ENCODE measurements around the gene TENM4. TPM values are rescaled to one million over a fixed set of nuclear protein-coding genes. Genes with fewer than 3 reads are reported as not detected.
A peak's percentile ranks its signal among the peaks of the same experiment; 100 is the strongest.

TENM4 gene
- total RNA-seq, 1 donor from 2014 or later: under 0.01 TPM

DNA sequence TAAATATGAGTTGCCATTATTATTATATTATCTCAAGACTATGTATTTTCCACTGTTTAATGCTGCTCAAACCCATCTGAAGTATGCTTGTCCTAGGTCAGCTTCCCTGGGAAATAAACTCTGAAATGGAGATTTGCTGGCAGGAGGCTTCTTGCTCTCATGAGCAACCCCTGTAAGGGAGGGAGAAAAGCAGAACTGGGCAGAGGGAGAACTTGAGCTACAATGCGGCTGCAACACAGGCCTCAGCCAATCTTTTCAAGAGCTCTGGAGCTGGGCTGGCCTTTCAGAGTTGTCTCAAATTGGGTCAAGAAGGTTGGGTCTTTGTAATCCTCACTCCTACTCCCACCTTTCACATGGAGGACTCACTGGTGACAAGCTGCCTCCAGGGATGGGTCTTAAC, 412.6 kb downstream of the TENM4 start:
- no peak for DNase-seq (ENCODE audit: low read depth, low spot score)

DNA sequence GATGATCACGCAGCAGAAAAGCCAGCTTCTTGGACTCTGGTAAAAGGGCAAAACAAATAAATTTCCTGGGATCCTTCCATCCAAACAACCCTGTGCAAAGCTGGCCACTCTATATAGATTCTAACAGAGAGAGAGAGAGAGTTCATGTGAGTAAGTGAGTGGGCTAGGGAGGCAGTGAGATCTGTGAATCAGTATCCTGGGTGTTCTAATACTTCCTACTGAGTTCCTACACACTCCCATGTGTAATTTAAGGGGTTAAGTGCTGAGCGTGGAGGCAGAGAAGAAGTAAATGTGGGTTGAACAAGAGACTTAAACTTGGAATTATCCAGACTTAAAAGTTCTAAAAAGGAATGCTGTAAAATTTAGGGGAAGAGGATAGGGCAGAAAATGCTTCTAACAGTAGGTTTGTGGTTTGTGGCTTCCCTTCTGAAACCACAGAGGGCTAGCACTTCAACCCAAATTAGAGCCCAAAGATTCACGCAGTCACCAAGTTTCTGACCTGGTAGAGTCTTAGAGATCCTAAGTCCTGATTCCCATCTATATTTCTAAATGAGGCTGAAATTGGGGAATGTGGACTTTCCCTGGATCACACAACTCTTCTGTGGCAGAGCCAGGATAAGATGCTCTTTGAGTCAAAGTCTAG, 413.9 kb downstream of the TENM4 start:
- DNase-seq (ENCODE audit: low read depth, low spot score): no peak

DNA sequence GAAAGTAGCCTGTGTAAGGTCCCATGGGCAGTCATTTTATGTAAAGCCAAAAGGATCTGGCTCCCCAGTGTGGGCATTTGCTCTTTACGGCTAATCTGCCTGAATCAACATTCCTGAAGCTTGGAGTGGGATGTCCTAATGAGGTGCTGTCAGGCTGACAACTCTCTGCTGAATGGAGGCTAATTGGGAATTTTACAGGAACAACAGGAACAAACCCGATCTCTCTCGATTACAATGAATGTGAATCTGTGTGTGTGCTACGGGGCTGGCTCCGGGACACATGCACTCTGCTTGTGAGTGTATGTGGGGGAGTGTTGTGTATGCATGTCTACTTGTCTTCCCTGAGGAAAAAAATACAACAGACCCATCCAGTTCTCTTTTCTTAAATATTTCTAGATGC, 415.2 kb downstream of the TENM4 start:
- no peak for DNase-seq (ENCODE audit: low read depth, low spot score)

DNA sequence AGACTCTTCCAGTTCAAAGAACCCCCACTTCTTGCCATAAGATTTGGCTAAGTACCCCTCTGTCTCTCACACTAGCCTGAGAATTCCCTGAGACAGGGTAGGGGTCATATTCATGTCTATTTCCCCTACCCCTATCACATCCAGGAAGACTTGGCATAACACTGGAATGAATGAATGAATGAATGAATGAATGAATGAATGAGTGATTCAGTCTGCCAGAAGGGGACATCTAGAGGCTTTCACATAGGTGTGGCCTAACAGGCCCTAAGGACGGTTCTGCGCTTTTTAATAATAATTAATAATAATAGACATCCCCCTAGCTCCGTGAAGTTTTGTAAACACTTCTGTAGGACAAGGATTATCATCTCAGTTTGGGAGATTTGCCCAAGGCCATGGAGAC, 415.7 kb downstream of the TENM4 start:
- no peak for DNase-seq (ENCODE audit: low read depth, low spot score)

DNA sequence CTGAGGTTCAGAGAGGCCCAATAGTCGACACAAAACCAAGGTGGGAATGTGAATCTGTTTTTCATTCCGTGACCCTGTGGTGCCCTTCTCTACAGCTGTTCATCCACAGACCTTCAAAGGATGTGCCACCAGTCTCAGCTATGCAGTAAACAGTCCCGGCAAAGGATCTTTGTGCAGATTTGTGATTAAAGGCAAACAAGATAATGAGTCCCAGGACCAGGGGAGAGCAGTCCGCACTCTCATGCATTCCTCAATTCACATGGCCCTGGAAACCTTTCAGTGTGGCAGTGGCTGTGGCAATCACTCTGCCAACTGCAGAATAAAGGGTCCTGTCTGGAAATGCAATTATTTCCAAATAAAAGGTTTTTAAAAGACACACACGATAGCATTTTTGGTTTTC, 418.6 kb downstream of the TENM4 start:
- no peak for DNase-seq (ENCODE audit: low read depth, low spot score)

DNA sequence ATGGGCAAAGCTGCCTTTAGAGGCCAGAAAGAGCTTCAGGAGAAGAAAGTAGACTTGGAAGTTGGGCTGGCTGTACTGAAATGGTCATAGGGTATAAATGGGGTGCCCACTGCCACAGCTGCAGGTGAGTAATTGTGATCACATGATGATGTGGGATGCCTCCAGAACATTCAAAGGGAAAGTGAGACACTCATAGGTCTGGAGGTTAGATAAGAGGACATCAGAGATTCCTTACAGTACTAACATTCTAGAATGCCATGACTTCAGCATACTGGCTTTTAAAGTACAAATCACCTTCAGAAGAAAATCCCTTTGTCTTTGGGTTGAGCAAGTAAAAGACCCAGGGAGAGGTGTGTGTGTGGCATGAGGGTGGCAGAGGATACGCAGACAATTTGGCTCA, 419.2 kb downstream of the TENM4 start:
- DNase-seq (ENCODE audit: low read depth, low spot score): no peak

DNA sequence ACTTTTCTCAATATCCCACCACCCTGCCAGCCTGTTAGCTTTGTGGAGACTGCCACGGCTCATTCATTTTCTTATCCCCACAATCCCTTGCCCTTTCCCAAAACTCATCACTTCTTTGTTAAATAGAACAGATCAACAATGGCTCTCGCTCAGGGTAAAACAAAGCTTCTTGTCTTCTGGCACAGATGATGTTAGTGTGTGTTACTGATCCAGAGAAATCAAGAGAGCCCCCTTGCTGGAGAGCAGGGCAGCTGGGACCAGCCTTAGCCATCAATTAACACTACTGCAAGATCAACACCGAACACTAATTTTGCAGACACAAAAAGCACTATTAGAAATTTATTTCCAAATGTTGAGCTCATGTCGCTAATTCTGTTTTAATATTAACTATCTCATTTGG, 420.9 kb downstream of the TENM4 start:
- DNase-seq (ENCODE audit: low read depth, low spot score): no peak

DNA sequence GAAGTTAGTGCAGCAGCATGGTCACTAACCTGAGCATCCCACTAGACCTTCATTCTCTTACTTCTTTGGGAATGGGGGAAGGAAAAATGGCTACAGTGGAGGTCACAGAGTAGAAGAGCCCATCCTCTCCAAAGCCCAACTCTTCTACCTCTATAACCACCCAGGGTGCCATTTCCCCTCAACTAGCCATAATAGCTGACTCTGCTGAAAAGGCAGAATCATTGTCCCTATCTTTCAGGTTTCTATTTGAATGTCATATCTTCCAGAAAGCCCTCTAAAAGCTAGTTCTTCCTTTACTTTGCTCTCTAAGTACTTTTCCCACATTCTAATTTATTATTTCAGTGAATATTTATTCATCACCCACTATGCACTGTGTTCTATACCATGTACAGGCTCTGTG, 421.6 kb downstream of the TENM4 start:
- no peak for DNase-seq (ENCODE audit: low read depth, low spot score)

DNA sequence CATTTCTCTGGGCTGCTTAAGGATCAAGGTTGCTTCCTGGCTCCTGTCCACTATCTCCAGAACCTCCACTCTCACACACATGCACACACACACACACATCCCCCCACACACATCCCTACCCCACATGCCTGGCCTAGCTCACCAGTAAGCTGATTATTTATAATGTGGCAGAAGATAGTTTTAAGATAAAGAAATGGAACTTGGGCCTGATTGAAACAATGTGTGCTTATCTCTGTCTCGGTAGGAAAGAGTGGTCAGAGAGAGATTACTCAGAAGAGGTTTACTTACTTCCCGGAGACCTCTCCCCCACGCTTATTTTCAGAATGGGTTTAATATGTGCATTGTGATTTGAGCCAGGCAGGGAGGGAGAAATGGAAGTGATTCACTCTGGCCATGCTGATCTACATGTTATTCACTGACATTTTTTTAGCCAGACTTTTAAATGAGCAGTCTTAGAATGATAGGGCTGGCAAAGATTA, 422.4 kb downstream of the TENM4 start:
- DNase-seq (ENCODE audit: low read depth, low spot score): peak; percentile 89

DNA sequence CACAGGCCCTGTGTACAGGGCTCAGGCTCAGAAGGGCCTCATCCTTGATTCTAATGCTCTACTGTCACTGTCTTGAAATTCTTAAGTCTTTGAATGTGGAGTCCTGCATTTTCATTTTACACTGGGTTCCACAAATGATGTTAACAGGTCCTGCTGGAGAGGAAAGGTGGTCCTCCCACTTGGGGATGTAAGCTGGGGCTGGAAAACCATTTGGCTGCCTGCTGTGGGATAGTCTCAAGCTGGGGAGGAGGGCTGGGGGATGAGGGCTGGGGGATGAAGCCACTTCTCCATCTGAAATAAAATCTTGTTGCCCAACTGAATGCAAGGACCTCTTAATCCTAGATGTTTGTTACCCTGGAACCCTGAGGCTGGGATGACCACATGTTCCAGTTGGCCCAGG, 423.0 kb downstream of the TENM4 start:
- DNase-seq (ENCODE audit: low read depth, low spot score): no peak

DNA sequence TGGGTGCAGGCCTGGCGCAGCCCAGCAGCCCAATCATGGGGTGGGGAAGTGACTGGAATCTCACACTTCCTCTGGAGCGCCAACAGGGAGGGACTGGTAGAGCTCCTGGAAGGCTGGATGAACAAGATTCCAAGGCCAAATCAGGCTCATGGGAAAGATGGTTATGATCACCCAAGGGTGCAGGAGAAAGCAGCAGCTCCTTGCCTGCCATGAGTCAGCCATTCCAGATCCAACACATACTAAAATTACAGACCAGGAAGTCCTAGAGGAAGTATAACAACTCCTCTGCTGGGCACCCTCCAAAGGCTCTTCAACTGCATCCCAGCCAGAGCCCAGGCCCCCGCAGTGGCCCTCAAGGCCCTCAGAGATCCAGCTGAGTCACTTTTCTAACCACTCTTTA, 427.3 kb downstream of the TENM4 start:
- no peak for DNase-seq (ENCODE audit: low read depth, low spot score)

DNA sequence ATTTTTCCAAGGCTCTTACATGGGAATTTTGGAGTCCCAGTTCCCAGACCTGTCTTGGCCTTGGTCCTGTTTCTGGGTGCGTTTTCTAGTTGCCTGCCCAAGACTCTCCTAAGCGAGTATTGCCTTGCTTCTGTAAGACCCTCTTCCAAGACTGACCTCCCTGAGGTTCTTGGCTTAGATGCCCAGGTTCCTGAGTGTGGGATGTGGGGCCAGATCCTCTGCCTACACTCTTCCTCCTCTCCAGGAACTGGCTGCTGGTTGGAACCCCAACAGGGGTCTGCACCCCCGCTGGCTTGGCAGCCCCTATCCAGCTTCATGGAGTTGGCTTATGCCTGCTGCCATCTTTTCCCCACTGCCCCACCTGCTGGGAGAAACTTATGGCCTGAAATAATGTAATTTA, 429.5 kb downstream of the TENM4 start:
- no peak for DNase-seq (ENCODE audit: low read depth, low spot score)

DNA sequence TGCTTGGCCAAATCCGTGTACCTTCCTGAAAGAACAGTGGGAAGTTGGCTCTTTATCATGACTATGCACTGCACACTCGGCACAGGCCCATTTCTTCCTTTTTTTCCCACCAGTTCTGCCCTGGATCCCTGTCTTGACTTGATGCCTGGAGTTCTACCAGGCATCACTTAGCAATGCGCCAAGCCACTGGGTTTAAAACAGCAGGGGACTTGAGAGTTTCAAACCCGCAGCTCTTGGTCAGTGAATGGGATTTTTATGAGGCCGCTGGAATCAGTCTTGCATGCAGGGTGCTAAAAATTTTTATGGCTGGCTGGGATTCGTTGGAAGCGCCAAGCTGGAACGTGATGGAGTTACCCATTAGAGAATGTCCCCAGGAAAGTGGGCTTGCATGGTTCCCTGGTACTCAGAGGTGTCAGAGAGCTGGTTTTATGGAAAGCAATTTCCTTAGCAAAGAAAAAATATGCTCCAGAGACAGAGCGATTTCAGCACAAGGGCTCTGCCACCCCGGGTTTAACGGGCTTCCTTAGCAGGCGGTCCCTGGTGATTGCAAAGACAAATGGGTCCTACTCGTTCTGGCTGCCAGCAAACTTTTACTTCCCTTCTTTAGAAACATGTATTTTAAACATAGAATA, 432.9 kb downstream of the TENM4 start:
- no peak for DNase-seq (ENCODE audit: low read depth, low spot score)

DNA sequence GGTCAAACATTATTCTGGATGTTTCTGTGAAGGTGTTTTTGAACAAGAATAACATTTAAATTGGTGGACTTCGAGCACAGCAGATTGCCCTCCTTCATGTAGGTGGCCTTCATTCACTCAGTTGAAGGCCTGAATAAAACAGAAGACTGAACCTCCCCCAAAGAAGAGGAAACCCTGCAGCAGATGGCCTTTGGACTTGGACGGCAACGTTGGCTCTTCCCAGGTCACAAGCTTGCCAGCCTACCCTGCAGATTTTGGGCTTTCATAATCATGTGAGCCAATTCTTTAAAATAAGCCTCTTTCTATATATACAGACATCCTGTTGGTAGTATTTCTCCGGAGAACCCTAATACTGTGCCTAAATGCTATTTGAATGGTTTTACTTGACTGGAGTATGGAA, 434.0 kb downstream of the TENM4 start:
- no peak for DNase-seq (ENCODE audit: low read depth, low spot score)

DNA sequence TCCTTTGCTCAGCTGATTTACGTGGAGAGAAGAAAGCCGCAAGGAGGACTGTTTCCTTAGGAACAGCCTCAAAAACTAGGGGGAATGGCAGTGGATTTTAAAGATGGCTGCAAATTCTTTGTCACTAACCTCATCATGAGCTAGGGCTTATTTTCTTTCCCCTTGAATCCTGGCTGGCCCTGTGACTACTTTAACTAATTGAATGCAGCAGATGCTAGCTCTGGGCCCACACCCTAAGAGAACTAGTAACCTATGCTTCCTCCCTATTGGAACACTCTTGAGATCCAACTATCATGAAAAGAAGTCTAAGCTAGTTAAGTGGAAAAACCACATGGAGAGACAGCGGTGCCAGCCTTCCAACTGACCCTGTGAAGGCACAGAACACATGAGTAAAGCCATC, 444.8 kb downstream of the TENM4 start:
- no peak for DNase-seq (ENCODE audit: low read depth, low spot score)

DNA sequence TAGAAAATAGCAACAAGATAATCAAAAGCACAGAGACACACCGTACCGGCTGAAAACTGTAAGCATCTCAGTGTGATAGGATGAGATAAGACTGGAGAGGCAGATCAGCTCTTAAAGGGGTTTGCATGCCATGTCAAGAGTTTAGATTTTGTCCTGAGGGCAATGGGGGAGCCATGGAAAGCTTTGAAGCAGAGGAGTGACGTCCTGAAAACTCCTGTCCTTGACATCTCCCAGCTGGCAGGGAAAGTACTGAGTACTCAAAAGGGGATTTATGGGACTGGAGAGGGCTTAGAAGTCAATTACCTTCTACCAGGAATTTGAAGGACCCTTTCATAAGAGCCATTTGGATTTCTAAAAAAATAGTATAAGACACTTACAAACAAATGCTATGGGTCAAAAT, 445.7 kb downstream of the TENM4 start:
- no peak for DNase-seq (ENCODE audit: low read depth, low spot score)

DNA sequence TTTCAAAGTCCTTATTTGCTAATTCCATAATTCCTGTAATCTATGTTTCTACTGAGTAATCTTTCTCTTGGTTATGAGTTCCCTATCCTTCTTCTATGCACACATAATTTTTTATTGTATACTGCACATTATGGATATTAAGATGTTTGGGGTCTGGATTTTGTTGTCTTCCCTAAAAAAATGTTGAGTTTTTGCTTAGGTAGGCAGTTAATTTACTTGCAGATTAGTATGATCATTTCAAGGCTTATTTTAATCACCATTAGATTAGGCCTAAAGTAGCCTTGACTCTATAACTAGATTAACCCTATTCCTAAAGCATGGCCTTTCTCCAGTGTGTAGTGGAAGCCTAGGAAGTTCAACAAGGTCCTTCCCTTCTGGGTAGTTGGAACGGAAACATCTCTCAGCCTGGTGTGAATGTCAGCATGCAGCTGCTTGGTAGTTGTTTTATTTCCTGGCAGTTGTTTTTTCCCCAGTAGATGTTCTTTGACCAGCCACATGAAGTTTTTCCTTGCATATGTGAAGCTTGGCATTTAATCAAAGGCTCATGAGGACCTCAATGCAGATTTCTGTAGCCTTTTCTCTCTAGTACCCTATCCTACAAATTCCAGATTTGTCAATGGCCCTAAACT, 446.9 kb downstream of the TENM4 start:
- peak; percentile 13 for DNase-seq (ENCODE audit: low read depth, low spot score)

DNA sequence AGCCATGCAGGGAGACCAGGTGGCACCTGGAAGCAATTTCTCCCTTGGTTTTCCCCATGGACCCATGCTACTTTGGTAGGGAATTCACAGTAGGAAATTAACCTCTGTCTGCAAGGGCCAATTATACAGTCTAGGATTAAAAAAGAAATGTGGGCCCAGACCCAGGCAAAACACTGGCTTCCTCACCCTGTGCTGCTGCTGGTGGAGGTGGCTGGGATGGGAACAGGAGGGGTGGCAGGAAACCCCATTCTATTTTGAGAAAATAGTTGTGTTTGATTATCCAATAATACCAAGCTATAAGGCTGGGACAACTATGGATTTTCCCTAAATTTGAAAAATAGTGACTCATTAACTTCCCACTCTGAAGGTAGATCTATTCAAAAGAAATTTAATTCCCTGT, 449.1 kb downstream of the TENM4 start:
- DNase-seq (ENCODE audit: low read depth, low spot score): no peak

DNA sequence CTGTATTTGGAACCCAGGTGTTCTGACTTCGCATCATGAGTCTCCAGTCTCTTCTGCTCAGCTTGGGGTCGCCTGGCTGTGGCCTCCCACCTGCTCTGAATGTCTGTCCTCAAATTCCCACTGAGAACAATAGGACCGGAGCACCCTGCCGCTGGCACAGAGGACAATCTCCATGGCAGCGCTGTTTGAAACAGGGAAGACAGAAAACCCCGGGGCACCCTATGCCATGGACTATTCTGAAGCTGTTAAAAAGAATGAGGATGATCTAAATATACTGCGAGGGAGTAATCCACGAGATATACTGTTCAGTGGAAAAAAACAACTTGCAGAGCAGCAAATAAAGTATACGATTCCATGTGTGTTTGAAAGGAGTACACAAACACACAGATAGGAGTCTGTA, 450.6 kb downstream of the TENM4 start:
- DNase-seq (ENCODE audit: low read depth, low spot score): no peak

DNA sequence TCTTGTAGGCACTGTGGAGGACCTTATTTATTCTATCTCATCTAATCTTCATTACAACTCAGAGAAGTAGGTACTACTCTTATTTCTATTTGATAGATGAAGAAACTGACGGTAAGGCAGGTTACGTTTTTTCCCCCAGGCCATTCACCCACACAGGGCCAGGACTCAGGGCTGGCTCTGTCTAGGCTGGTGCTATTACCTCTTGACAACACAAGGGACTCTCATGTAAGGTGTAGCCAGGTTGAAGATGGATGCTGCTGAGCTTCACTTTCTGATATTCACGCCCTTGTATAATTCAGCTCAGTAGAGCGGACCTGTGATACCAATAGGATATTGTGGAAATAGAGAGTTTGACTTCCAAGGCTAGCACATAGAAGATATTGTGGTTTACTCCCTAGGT, 453.1 kb downstream of the TENM4 start:
- DNase-seq (ENCODE audit: low read depth, low spot score): no peak

DNA sequence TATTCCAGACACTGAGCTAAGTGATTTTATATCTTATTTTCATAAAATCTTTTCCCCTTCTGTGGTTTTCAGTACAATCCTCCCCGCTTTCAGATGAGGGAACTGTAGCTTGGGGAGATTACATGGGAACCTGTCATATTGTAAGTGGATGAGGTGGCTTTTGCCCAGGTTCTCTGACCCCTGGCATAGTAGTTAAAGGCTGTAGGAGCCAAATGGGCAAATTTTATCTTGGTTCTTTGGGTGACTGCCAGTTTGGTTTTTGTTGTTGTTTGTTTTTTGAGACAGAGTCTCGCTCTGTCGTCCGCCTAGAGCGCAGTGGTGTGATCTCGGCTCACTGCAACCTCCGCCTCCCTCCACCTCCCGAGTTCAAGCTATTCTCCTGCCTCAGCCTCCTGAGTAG, 454.5 kb downstream of the TENM4 start:
- no peak for DNase-seq (ENCODE audit: low read depth, low spot score)

DNA sequence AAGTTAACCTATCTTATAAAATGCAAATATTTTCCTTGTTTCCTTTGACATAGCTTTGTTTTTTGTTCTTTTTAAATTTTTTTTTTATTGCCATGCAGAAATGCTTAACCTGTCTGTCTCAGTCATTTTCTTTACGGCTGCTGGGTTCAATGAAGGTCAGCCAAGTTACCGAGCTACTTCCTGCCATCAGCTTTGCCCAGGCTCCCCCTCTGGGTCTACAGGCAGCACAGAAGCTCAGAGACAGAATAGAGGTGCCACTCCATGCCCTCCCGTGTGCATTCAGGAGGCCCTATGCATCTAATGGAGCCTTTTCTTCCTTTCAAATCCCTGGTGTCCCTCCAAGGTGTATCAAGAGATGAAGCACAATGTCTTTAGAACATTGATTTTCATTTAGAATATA, 455.2 kb downstream of the TENM4 start:
- DNase-seq (ENCODE audit: low read depth, low spot score): no peak

DNA sequence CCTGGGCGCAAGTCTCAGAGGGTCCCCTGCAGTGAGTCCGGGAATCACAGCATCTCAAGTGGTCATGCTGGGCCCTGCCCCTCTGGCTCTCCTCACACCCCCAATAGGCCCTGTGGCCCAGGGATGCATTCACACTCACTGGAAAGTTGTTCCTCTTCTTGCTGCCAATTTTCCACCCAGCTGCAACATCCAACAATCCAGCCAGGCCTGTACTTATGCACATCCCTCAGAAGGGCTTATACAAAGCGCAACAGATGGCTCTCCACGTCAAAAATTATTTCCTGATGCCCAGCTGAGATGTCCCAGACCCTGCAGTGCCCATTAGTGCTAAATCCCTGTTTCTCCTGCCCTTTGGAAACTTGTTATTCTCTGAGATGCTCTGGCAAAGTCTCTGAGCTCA, 458.4 kb downstream of the TENM4 start:
- DNase-seq (ENCODE audit: low read depth, low spot score): no peak
